Activated T-cell treated with anti-CD3 and anti-CD28 coated beads for 24 hours (primary cell): ENCODE results near the gene MPIG6B.

Experiments used
- DNase-seq: peaks from one replicate; pipeline ENCODE4 v3.0.0-alpha.2; 2020; ENCODE audit warnings: low read depth

MPIG6B gene

GRCh38 chr6:31721351-31722020 is 1.7 kb upstream of the MPIG6B start, which contains the start of gene LY6G6C:
Gene LY6G6C, minus strand, starts transcription at chr6:31721746. Its CDS starts 67 bp downstream, at chr6:31721679.
- no peak for DNase-seq

GRCh38 chr6:31722173-31722572 is 1.0 kb upstream of the MPIG6B start:
- no peak for DNase-seq

DNA sequence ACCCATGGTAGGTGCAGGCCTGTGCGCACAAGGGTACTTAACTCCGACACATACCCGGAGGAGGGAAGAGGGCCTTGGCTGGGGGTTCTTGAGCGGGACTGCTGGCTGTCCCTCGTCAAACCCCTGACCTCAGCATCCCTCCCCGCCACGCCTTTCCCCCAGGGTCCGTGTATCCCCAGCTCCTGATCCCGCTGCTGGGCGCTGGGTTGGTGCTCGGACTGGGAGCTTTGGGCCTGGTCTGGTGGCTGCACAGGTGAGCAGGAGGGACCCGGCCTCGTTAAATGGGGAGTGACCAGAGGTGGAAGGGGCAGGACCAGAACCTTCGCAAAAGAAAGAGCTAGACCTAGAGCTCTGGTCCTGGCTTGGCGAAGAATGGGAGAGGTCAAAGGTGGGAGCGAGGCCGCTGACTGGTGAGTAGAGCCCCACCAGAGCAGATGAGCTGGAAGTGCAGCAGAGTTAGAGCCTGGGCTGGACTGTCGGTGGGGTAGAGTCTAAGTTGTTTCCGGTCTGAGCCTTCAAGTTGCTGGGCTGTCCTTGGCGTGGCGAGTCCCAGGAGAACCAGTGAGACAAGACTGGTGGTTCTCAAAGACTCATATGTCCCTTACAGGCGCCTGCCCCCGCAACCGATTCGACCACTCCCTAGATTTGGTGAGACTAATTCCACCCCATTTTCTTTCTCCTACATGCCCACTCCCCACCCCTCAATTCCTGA is 963 bp downstream of the MPIG6B start:
- no peak for DNase-seq

- no peak for DNase-seq
Measured at GRCh38 chr6:31725502-31726350, 2.6 kb downstream of the MPIG6B start.

DNA sequence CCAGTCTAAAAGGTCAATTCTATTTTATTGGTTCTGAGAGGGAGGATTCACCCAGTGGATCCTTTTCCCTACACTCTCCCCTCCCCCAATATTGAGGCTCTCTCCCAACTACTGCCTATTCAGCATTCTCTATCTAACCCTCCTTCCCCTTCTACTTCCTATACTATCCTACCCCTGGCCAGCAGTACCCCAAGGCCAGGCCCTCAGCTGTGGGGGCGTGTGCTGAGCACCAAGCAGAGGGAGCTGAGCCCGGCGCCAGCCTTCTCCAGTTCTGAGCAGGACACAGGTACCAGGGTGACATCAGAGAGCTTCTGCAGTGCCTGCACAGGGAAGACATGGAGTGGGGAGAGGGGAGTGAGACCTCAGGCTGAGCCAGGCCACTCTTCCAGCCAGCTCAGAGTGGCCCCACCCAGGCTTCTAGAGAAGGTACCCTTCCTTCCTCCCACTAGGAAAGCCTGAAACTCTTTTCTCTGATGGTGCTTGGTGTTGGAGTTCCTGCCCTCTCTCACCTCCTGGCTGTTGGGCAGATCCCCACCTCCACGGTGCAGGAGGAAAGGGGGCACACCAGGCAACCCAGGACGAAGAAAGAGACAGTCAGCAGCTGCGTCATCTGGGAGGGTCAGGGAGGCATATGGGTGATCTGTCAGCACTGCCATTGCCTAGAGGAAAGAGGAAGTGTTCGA is 4.0 kb downstream of the MPIG6B start:
- DNase-seq: no peak

DNA sequence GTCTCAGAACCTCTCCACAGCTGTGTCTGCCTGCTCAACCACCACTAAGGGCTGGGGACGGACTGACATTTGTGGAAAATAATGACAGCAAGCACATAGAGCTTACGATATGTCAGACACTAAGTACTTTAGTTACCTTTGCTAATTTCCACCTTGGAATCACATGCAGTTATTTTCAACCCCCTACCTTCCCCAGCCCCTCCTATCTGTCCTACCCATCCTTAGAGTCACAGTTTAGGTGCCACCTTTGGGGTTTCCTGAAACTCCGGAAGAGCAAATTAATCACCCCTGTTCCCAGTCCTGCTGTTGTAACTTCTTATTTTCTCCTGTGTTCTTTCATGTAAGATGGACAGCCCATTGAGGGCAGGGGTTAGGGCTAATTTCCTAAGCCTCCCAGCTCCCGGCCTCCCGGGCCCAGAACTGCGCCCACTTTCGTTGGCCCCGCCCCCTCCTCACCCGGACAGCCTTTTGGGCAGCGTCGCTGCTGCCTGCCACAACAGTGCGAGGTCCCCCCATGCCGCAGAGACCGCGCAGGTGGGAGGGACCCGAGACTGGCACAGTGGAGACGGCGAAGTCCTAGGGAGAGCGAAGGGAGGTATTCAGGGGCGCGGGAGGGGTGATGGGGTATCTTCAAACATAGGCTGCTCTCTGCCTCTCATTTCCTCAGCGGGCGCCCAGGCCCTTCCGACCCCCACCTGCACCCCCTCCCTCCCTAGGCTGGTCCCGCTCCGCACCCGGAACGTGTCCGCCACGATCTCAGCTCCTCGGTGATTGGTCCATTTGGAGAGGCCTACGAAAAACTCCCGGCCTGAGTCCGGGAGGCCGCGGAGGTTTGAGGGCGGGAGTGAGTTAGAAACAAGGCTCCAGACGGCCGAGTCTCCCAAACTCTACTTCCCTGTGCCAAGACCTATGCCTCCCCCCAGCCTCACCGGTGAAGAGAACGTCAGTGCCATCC is 4.8 kb downstream of the MPIG6B start:
- DNase-seq: no peak

- DNase-seq: no peak
Measured at GRCh38 chr6:31728767-31729514, 5.8 kb downstream of the MPIG6B start, which contains the start of gene DDAH2. Gene DDAH2, minus strand, starts transcription at chr6:31729299. Its CDS starts 138 bp downstream, at chr6:31729161.

DNA sequence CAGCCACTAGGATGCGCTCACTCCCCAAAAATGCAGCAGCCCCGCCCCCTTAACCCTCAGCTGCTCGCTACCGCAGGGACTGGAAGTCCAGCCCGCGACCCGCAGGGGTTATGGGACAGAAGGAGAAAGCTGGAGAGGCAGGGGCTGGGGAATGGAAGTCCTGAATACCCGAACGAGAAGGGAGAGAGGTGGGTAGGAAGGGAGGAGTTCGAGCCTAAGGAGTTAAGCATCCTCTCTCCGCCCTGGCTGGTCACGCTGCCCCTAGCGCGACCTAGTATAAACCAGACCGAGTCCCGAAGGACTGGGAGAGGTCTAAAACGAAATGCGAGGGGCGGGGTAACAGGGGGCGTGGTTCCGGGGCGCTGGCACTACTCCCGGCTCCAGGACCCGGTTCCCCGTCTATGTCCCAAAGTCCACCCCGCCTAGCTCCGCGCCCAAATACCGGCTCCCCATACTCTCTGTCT is 6.4 kb downstream of the MPIG6B start:
- DNase-seq: peak; percentile 66

GRCh38 chr6:31729979-31730630 is 6.9 kb downstream of the MPIG6B start:
- peak; percentile 48 for DNase-seq

GRCh38 chr6:31730631-31731086 is 7.5 kb downstream of the MPIG6B start:
- no peak for DNase-seq

DNA sequence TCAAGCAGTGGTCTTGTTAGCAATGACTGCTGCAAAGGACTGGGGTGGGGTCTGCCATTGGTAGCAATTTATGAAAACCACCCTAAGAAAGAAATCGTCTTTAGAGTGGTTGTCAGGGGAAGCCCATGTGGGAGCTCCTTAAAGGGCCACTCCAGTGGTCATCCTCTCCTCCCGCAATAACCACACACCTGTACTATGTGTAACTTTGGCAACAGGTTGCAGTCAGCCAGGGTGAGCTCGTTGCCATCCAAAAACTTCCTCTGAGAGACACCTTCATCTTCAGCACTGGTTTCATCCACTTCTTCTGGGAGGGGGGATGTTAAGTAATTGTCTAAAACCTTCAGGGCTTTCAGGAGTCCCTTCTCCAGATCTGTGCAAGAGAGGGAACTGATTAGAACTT is 8.9 kb downstream of the MPIG6B start:
- DNase-seq: no peak

- DNase-seq: no peak
Measured at GRCh38 chr6:31733734-31734133, 10.6 kb downstream of the MPIG6B start.

GRCh38 chr6:31734247-31734820 is 11.2 kb downstream of the MPIG6B start:
- DNase-seq: no peak

DNA sequence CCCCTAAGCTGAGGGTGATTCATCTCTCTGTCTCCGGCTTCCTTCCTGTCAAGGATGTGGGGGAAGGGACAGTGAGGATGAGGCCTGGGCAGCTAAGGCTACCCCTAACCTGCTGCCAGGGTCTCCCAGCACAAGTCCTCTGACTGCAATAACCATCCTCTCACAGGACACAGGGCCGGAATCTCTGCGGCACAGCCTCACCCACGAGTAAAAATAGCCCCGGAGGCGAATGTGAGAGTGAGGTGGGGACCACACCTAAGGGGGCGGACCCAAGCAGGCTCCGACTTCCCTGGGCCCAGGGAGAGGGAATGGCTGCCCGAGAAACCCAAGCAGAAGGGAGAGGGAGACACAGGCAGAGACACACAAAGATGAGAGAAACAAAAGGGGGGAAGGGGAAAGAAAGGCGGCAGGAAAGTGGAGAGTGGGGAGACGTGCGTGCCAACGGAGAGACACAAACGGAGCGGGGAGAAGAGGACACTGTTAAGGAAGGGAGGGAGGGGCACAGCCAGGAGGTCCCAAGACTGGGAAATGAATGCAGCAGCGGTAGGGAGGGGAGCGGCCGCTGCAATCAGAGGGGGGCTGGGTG is 11.7 kb downstream of the MPIG6B start:
- peak; percentile 46 for DNase-seq

- peak; percentile 75 for DNase-seq
Measured at GRCh38 chr6:31736021-31736767, 13.0 kb downstream of the MPIG6B start, which contains the start of gene CLIC1. Gene CLIC1, minus strand, starts transcription at chr6:31736530. Its CDS starts 230 bp downstream, at chr6:31736300.

DNA sequence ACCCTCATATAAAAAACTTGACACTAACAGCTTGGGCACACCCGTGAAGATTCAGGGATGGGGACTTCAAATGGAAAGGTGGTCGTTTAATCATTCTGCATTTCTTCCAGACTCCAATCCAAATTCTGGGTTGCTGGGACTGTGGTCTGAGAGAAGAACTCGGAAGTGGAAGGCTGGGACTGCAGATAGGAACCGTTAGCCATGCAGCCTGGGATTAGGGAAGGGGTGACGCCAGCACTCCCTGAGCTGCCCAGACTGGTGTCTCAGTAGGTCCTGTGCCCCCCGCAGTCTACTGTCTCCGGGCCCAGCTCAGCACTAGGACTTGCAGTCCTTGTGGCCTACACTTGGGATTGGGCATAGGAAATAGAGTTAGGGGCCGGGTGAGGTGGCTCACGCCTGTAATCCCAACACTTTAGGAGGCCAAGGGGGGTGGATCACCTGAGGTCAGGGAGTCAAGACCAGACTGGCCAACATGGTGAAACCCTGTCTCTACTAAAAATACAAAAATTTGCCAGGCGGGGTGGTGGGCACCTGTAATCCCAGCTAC is 13.7 kb downstream of the MPIG6B start:
- DNase-seq: no peak

- DNase-seq: no peak
Measured at GRCh38 chr6:31737315-31737990, 14.3 kb downstream of the MPIG6B start.
